ENCODE data around the gene DDIT4L. TPM values are rescaled to one million over a fixed set of nuclear protein-coding genes. Genes with fewer than 3 reads are reported as not detected.
"Not testable (repeated sequence)": the region's sequence is repeated elsewhere in the genome, so short reads cannot be mapped to it uniquely, and the experiment has no call there.

The DDIT4L gene
- 0.58 and 6.9 TPM in 2 replicates for total RNA-seq

- DNase-seq (ENCODE audit: extremely low read depth, low read depth, low spot score) = no peak
Observed at GRCh38 chr4:100189820-100190642, at the start of gene DDIT4L. DDIT4L (minus strand) TSS chr4:100190468; CDS start chr4:100189983, 485 bp downstream.

- no peak for DNase-seq (ENCODE audit: extremely low read depth, low read depth, low spot score)
Observed at GRCh38 chr4:100240008-100240407, 49.7 kb upstream of the DDIT4L start.

- DNase-seq (ENCODE audit: extremely low read depth, low read depth, low spot score) = no peak
Observed at GRCh38 chr4:100224721-100225120, 34.5 kb upstream of the DDIT4L start.

GRCh38 chr4:100224160-100224559 is 33.9 kb upstream of the DDIT4L start:
- DNase-seq (ENCODE audit: extremely low read depth, low read depth, low spot score) = no peak

- no peak for DNase-seq (ENCODE audit: extremely low read depth, low read depth, low spot score)
Observed at GRCh38 chr4:100208964-100209363, 18.7 kb upstream of the DDIT4L start.

GRCh38 chr4:100208459-100208858 is 18.2 kb upstream of the DDIT4L start:
- DNase-seq (ENCODE audit: extremely low read depth, low read depth, low spot score) = no peak

GRCh38 chr4:100206850-100207249 is 16.6 kb upstream of the DDIT4L start:
- no peak for DNase-seq (ENCODE audit: extremely low read depth, low read depth, low spot score)

GRCh38 chr4:100198061-100198460 is 7.8 kb upstream of the DDIT4L start:
- no peak for DNase-seq (ENCODE audit: extremely low read depth, low read depth, low spot score)

- not testable (repeated sequence) for DNase-seq (ENCODE audit: extremely low read depth, low read depth, low spot score)
Observed at GRCh38 chr4:100196388-100197071, 6.3 kb upstream of the DDIT4L start.

GRCh38 chr4:100190643-100191600 is 654 bp upstream of the DDIT4L start:
- DNase-seq (ENCODE audit: extremely low read depth, low read depth, low spot score) = no peak

GRCh38 chr4:100188829-100189228 is 1.4 kb downstream of the DDIT4L start:
- DNase-seq (ENCODE audit: extremely low read depth, low read depth, low spot score) = no peak

GRCh38 chr4:100187781-100188180 is 2.5 kb downstream of the DDIT4L start:
- no peak for DNase-seq (ENCODE audit: extremely low read depth, low read depth, low spot score)

GRCh38 chr4:100184787-100185186 is 5.5 kb downstream of the DDIT4L start:
- no peak for DNase-seq (ENCODE audit: extremely low read depth, low read depth, low spot score)

GRCh38 chr4:100177855-100178254 is 12.4 kb downstream of the DDIT4L start:
- DNase-seq (ENCODE audit: extremely low read depth, low read depth, low spot score) = no peak

- DNase-seq (ENCODE audit: extremely low read depth, low read depth, low spot score) = no peak
Observed at GRCh38 chr4:100177126-100177525, 13.1 kb downstream of the DDIT4L start.

GRCh38 chr4:100175858-100176257 is 14.4 kb downstream of the DDIT4L start:
- no peak for DNase-seq (ENCODE audit: extremely low read depth, low read depth, low spot score)

GRCh38 chr4:100174985-100175383 is 15.3 kb downstream of the DDIT4L start:
- no peak for DNase-seq (ENCODE audit: extremely low read depth, low read depth, low spot score)

GRCh38 chr4:100170986-100171385 is 19.3 kb downstream of the DDIT4L start:
- DNase-seq (ENCODE audit: extremely low read depth, low read depth, low spot score) = no peak

GRCh38 chr4:100169491-100170485 is 20.5 kb downstream of the DDIT4L start:
- no peak for DNase-seq (ENCODE audit: extremely low read depth, low read depth, low spot score)

GRCh38 chr4:100168521-100168920 is 21.7 kb downstream of the DDIT4L start:
- no peak for DNase-seq (ENCODE audit: extremely low read depth, low read depth, low spot score)
